ENCODE measurements around the gene ST6GALNAC2. TPM values are rescaled to one million over a fixed set of nuclear protein-coding genes. Genes with fewer than 3 reads are reported as not detected.

Gene ST6GALNAC2
- total RNA-seq, 1 donor from 2014 or later, result 4.5 TPM

- TF ChIP-seq, protein P1, sequence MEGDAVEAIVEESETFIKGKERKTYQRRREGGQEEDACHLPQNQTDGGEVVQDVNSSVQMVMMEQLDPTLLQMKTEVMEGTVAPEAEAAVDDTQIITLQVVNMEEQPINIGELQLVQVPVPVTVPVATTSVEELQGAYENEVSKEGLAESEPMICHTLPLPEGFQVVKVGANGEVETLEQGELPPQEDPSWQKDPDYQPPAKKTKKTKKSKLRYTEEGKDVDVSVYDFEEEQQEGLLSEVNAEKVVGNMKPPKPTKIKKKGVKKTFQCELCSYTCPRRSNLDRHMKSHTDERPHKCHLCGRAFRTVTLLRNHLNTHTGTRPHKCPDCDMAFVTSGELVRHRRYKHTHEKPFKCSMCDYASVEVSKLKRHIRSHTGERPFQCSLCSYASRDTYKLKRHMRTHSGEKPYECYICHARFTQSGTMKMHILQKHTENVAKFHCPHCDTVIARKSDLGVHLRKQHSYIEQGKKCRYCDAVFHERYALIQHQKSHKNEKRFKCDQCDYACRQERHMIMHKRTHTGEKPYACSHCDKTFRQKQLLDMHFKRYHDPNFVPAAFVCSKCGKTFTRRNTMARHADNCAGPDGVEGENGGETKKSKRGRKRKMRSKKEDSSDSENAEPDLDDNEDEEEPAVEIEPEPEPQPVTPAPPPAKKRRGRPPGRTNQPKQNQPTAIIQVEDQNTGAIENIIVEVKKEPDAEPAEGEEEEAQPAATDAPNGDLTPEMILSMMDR (conservative IDR thresholded peaks at IDR 0.05), result no peak
- Mint-ChIP-seq H3K27ac (ENCODE audit: unreplicated experiment) (no peak overlapping the region), H3K36me3 (ENCODE audit: low read depth) (no peaks in the 10 kb centered on the region), H3K27me3 (ENCODE audit: low read depth) (no peaks in the 10 kb centered on the region), H3K4me1 (peaks cover 29% of the 10 kb centered on the region), H3K4me3 (no peak overlapping the region), H3K9me3 (peaks cover 6% of the 10 kb centered on the region)
- no peak for DNase-seq (ENCODE audit: low read depth, low spot score)
Measured at GRCh38 chr17:76601065-76601464, 15.4 kb upstream of the ST6GALNAC2 start.

GRCh38 chr17:76599694-76600460 lies 14.2 kb upstream of the ST6GALNAC2 start:
- no peak for DNase-seq (ENCODE audit: low read depth, low spot score)
- Mint-ChIP-seq H3K4me3 (no peak overlapping the region), H3K9me3 (peaks cover 6% of the 10 kb centered on the region), H3K4me1 (peaks cover 29% of the 10 kb centered on the region), H3K36me3 (ENCODE audit: low read depth) (no peaks in the 10 kb centered on the region), H3K27ac (ENCODE audit: unreplicated experiment) (no peak overlapping the region), H3K27me3 (ENCODE audit: low read depth) (no peaks in the 10 kb centered on the region)
- TF ChIP-seq, protein P1 (conservative IDR thresholded peaks at IDR 0.05), result no peak

GRCh38 chr17:76598004-76598439 lies 12.4 kb upstream of the ST6GALNAC2 start:
- TF ChIP-seq, protein P1 (conservative IDR thresholded peaks at IDR 0.05), result no peak
- no peak overlapping the region for H3K27ac Mint-ChIP-seq (ENCODE audit: unreplicated experiment)
- no peaks in the 10 kb centered on the region for H3K27me3 Mint-ChIP-seq (ENCODE audit: low read depth)
- H3K4me3 Mint-ChIP-seq, result no peak overlapping the region
- H3K36me3 Mint-ChIP-seq (ENCODE audit: low read depth), result no peaks in the 10 kb centered on the region
- DNase-seq (ENCODE audit: low read depth, low spot score), result no peak
- H3K4me1 Mint-ChIP-seq, result peaks cover 33% of the 10 kb centered on the region
- H3K9me3 Mint-ChIP-seq, result peaks cover 4% of the 10 kb centered on the region

DNA sequence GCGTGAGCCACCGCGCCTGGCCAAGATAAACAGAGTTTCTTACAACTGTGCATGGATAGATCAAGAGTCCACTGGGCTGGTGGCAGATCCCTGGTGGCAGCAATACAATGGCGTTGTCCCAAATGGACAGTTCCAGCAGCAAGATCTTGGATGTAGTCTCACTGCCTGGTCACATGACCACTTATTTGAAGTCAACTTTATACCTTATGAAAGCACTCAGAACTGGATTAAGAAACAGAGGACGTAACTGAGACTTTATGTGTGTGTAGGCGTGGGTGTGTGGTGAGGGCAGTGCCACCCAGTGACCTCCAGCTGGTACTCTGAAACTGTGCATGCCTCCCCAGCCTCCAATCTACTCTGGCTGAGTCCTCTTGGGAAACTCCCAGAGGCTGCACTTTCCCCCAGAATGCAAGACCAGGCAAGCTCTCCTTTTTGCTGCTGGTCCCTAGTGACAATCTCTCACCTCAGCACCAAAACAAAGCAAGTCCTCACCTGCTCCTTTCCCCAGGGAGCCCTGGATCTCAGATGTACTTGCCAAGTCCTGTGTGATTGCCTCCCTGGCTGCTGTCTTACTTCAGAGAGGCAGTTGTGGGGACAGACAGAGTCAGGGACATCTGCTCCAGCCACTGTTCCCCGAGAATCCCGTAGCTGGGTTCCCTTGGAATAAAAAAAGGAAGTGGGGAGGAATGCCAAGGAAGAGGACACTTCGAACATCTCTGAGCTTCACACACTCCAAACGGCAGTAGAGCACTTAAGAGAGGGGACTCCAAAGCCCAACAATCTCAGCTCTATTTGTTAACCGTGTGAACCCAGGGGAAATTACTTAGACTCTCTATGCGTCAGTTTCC lies 11.7 kb upstream of the ST6GALNAC2 start:
- TF ChIP-seq, protein P1 (conservative IDR thresholded peaks at IDR 0.05), result no peak
- no peak for DNase-seq (ENCODE audit: low read depth, low spot score)
- Mint-ChIP-seq H3K4me1 (peaks cover 30% of the 10 kb centered on the region), H3K4me3 (no peak overlapping the region), H3K36me3 (ENCODE audit: low read depth) (no peaks in the 10 kb centered on the region), H3K27ac (ENCODE audit: unreplicated experiment) (no peak overlapping the region), H3K27me3 (ENCODE audit: low read depth) (no peaks in the 10 kb centered on the region), H3K9me3 (no peaks in the 10 kb centered on the region)

DNA sequence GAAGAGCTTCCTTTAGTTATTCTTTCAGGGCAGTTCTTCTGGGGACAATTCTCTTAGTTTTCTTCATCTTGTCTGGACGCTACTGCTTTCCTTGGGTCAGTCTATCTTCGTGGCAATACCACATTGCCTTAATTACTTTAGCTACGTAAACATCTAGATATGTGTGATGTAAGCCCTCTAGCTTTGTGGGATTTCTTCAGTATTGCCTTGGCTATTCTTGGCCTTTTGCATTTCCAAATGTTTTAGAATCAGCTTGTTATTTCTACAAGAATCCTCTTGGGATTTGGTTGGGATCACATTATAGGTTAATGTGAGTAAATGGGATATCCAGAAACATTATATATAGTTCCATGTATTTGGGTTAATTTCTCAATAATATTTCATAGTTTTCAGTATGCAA lies 9.0 kb upstream of the ST6GALNAC2 start:
- H3K27me3 Mint-ChIP-seq (ENCODE audit: low read depth), result peaks cover 1% of the 10 kb centered on the region
- no peaks in the 10 kb centered on the region for H3K36me3 Mint-ChIP-seq (ENCODE audit: low read depth)
- H3K4me3 Mint-ChIP-seq, result no peak overlapping the region
- H3K27ac Mint-ChIP-seq (ENCODE audit: unreplicated experiment), result no peak overlapping the region
- no peaks in the 10 kb centered on the region for H3K9me3 Mint-ChIP-seq
- H3K4me1 Mint-ChIP-seq, result peaks cover 22% of the 10 kb centered on the region
- DNase-seq (ENCODE audit: low read depth, low spot score), result no peak
- TF ChIP-seq, protein P1 (conservative IDR thresholded peaks at IDR 0.05), result no peak

All from neural crest cell (in vitro differentiated cells).